K562 (cell line): ENCODE measurements around the gene DDX5. TPM values are rescaled to one million over a fixed set of nuclear protein-coding genes. Genes with fewer than 3 reads are reported as not detected.
A peak's percentile ranks its signal among the peaks of the same experiment; 100 is the strongest.

Experiments
- ATAC-seq: fragments of 200-7000 bp; cut with Tn5 transposase; 3 replicates; pipeline ENCODE4 v1.9.1; 2020; ENCODE audit warnings: moderate library complexity
- BruUV-seq: library from RNA; stranded (reverse); fragments of 400-500 nt; replicated peaks from 2 replicates; lab custom pipeline; 2021; lab: Mats Ljungman, UMichigan
- CTCF ChIA-PET: fragments of 300-600 bp; formaldehyde crosslinking; extraction: SDS; loops from one replicate; lab custom pipeline; 2021; ENCODE audit warnings: low intra/inter-chr PET ratio; lab: Yijun Ruan, JAX
- POLR2A ChIA-PET: fragments of 300-600, 350-650 bp; sonication (Branson Sonifier 250); formaldehyde crosslinking; extraction: SDS; loops from one replicate; lab custom pipeline; 2021; ENCODE audit warnings: antibody characterized with exemption, inconsistent platforms; lab: Yijun Ruan, JAX
- DNase-seq, 4 experiments: peaks; one replicate each; pipeline versions ENCODE4 v3.0.0 to v3.0.0-alpha.2; 2011 to 2018; ENCODE audit warnings: low spot score in 3 of 4, mixed read lengths in 3 of 4; ENCODE audit errors: extremely low read depth in 1 of 4
- FAIRE-seq: peaks from 2 replicates; lab custom pipeline; 2011; peaks lifted over from hg19 to GRCh38; lab: Jason Lieb, UNC
- H2AFZ ChIP-seq: 2 replicates; pipeline ENCODE4 v1.6.0; 2011; ENCODE audit warnings: low read depth, low read length, control low read depth, inconsistent platforms
- H3K27ac ChIP-seq: fragments of 200-600 bp; 3 replicates; pipeline ENCODE4 v1.8.0; 2011; ENCODE audit warnings: low read depth, mild to moderate bottlenecking, control low read depth, inconsistent platforms, low read length, moderate library complexity, mixed read lengths; ENCODE audit errors: extremely low read depth
- H3K27me3 ChIP-seq, 2 experiments: fragments of 300-600 bp in 1 of 2; 2 replicates in 1 of 2; 3 replicates in 1 of 2; pipeline versions ENCODE4 v1.6.0 to v1.8.0; 2011; ENCODE audit warnings: inconsistent platforms in 2 of 2, low read length in 2 of 2, mild to moderate bottlenecking in 1 of 2, mixed read lengths in 1 of 2, moderate library complexity in 1 of 2; ENCODE audit not compliant: control insufficient read depth in 2 of 2, insufficient read depth in 2 of 2
- H3K36me3 ChIP-seq: fragments of 300-600 bp; 3 replicates; pipeline ENCODE4 v1.8.0; 2011; ENCODE audit warnings: mild to moderate bottlenecking, low read length, inconsistent platforms; ENCODE audit not compliant: control insufficient read depth, insufficient read depth
- H3K4me1 ChIP-seq, 2 experiments: fragments of 200-600 bp in 1 of 2; replicated peaks in 1 of 2; 2 replicates in 1 of 2; 3 replicates in 1 of 2; pipeline versions ENCODE4 v1.5.1 to v1.8.0; 2011; ENCODE audit warnings: inconsistent platforms in 2 of 2, low read length in 2 of 2, mild to moderate bottlenecking in 1 of 2, mixed read lengths in 1 of 2, moderate library complexity in 1 of 2; ENCODE audit not compliant: control insufficient read depth in 2 of 2, insufficient read depth in 2 of 2
- H3K4me2 ChIP-seq: 2 replicates; pipeline ENCODE4 v1.6.1; 2011; ENCODE audit warnings: low read length, control low read depth, inconsistent platforms, mixed read lengths; ENCODE audit not compliant: insufficient read depth
- H3K4me3 ChIP-seq: fragments of 200-600 bp; sonication (generic), shearing (Covaris generic); 2 replicates; pipeline ENCODE4 v1.5.1; 2016; ENCODE audit warnings: control low read depth, inconsistent platforms
- H3K79me2 ChIP-seq: fragments of 200-600 bp; 3 replicates; pipeline ENCODE4 v1.8.0; 2011; ENCODE audit warnings: low read length, inconsistent platforms; ENCODE audit not compliant: control insufficient read depth, insufficient read depth
- H3K9ac ChIP-seq, 2 experiments: 2 replicates each; pipeline versions ENCODE4 v1.6.0 to v1.6.1; 2011; ENCODE audit warnings: low read depth in 2 of 2, low read length in 2 of 2, control low read depth in 1 of 2, inconsistent platforms in 1 of 2, mild to moderate bottlenecking in 1 of 2, mixed read lengths in 1 of 2; ENCODE audit not compliant: insufficient read depth in 1 of 2
- H3K9me1 ChIP-seq: one replicate; pipeline ENCODE4 v1.6.0; 2011; ENCODE audit warnings: inconsistent platforms, mild to moderate bottlenecking, low read length, moderate library complexity; ENCODE audit not compliant: control insufficient read depth, insufficient read depth
- H3K9me3 ChIP-seq: replicated peaks from 2 replicates; pipeline ENCODE4 v1.5.1; 2011; ENCODE audit warnings: low read depth, low read length, inconsistent platforms; ENCODE audit not compliant: control insufficient read depth, insufficient read depth
- H4K20me1 ChIP-seq: replicated peaks from 2 replicates; pipeline ENCODE4 v1.6.1; 2011; ENCODE audit warnings: low read length, inconsistent platforms, mixed read lengths; ENCODE audit not compliant: control insufficient read depth, insufficient read depth
- ARID3A ChIP-seq: IDR thresholded peaks from 2 replicates; pipeline ENCODE4 v1.6.1; 2012; ENCODE audit warnings: low read depth, low read length, improper control_type of control experiment, borderline replicate concordance
- ATF7 ChIP-seq: fragments of 450-650 bp; IDR thresholded peaks from 2 replicates; pipeline ENCODE4 v1.7.1; 2014; ENCODE audit warnings: mild to moderate bottlenecking, moderate library complexity
- C11orf30 ChIP-seq: fragments of 450-650 bp; IDR thresholded peaks from 2 replicates; pipeline ENCODE4 v1.6.1; 2016; ENCODE audit warnings: low read depth, mild to moderate bottlenecking
- CBFA2T2 ChIP-seq: fragments of 450-650 bp; conservative IDR thresholded peaks from 2 replicates; pipeline ENCODE4 v1.6.1; 2017; ENCODE audit warnings: mild to moderate bottlenecking
- CBX3 ChIP-seq, 2 experiments: IDR thresholded peaks; 1 replicate in 1 of 2; 2 replicates in 1 of 2; pipeline ENCODE4 v1.6.1; 2012; ENCODE audit warnings: inconsistent platforms in 2 of 2, low read length in 2 of 2, borderline replicate concordance in 1 of 2, control low read depth in 1 of 2
- CC2D1A ChIP-seq: fragments of 450-650 bp; IDR thresholded peaks from 2 replicates; pipeline ENCODE4 v1.6.1; 2017; ENCODE audit warnings: mild to moderate bottlenecking
- GABPA ChIP-seq: fragments of 200-800 bp; sonication (Bioruptor generic); conservative IDR thresholded peaks from 2 replicates; pipeline ENCODE4 v1.6.1; 2016; ENCODE audit warnings: low read depth, missing genetic modification characterization, missing compliant biosample characterization
- GATA2 ChIP-seq: sonication (generic); formaldehyde crosslinking; IDR thresholded peaks from 2 replicates; pipeline ENCODE4 v1.4.0; 2020; ENCODE audit warnings: mild to moderate bottlenecking, missing genetic modification reagents
- HDAC1 ChIP-seq, 2 experiments: fragments of 450-650 bp; IDR thresholded peaks; 2 replicates each; pipeline ENCODE4 v1.6.1; 2016 to 2017; ENCODE audit warnings: inconsistent platforms in 1 of 2, mild to moderate bottlenecking in 1 of 2, moderate library complexity in 1 of 2
- HDAC3 ChIP-seq: fragments of 450-650 bp; IDR thresholded peaks from 2 replicates; pipeline ENCODE4 v1.6.1; 2018; ENCODE audit warnings: borderline replicate concordance, mild to moderate bottlenecking, moderate library complexity; ENCODE audit not compliant: partially characterized antibody
- MAZ ChIP-seq, 2 experiments: fragments of 450-650 bp in 1 of 2; sonication (generic) in 1 of 2; formaldehyde crosslinking; IDR thresholded peaks in 1 of 2; conservative IDR thresholded peaks in 1 of 2; 2 replicates each; pipeline versions ENCODE4 v1.4.0 to v1.5.0; 2020; ENCODE audit warnings: mild to moderate bottlenecking in 1 of 2, missing genetic modification reagents in 1 of 2
- PHB2 ChIP-seq: fragments of 450-650 bp; IDR thresholded peaks from 2 replicates; pipeline ENCODE4 v1.6.1; 2017; ENCODE audit warnings: low read depth
- TARDBP ChIP-seq: fragments of 450-650 bp; IDR thresholded peaks from 2 replicates; pipeline ENCODE4 v1.6.1; 2016
- TEAD1 ChIP-seq, 2 experiments: fragments of 450-650 bp in 1 of 2; sonication (generic) in 1 of 2; formaldehyde crosslinking; IDR thresholded peaks; 2 replicates each; pipeline versions ENCODE4 v1.4.0 to v1.8.0; 2020 to 2022; ENCODE audit warnings: mild to moderate bottlenecking in 2 of 2, missing genetic modification reagents in 1 of 2
- ZBTB12 ChIP-seq: fragments of 250-450 bp; sonication (Bioruptor Pico); IDR thresholded peaks from 2 replicates; pipeline ENCODE4 v1.4.0; 2020
- WGBS: fragments of 100-300 bp; shearing (Covaris generic); methylation state at CpG from one replicate; pipeline ENCODE4 v1.1.6; 2016; ENCODE audit warnings: low coverage, mixed read lengths; ENCODE audit not compliant: insufficient coverage; ENCODE audit errors: missing lambda C conversion rate; 5-methylcytosine and 5-hydroxymethylcytosine counted together
- in situ Hi-C: fragments of 300-500 bp; cut with MboI; formaldehyde crosslinking; loops from 4 replicates; pipeline ENCODE4 v1.15.0; 2018; ENCODE audit warnings: inconsistent platforms, mixed read lengths
- intact Hi-C: fragments of 100-400 bp; cut with micrococcal nuclease; formaldehyde crosslinking; loops from 2 replicates; pipeline ENCODE4 v1.14.2; 2022
- polyA plus RNA-seq, 8 experiments: library from polyadenylated mRNA; depleted of rRNA in 4 of 8; stranded (reverse) in 5 of 8; unstranded in 3 of 8; fragments of >200 nt; fragmentation: Nextera tagmentation in 2 of 8; fragmentation: Illumina TruSeq in 1 of 8; extraction: Ambion mirVana in 2 of 8; extraction: Trizol in 1 of 8; gene quantifications; 2 replicates each; pipeline versions ENCODE4 v1.2.1 to v1.2.3, GENCODE V29; 2011 to 2014; ENCODE audit warnings: inconsistent platforms in 1 of 8, missing spikeins in 1 of 8
- total RNA-seq, 7 experiments: library from RNA; depleted of rRNA in 6 of 7; stranded (reverse); fragments of >200 nt in 6 of 7; fragmentation: Illumina TruSeq in 2 of 7; extraction: Trizol in 2 of 7; gene quantifications; 2 replicates each; pipeline versions ENCODE4 v1.2.1 to v1.2.3, GENCODE V29; 2011 to 2021; ENCODE audit warnings: low replicate concordance in 1 of 7

Gene DDX5
- total and polyA plus RNA-seq, 9 of the 15 experiments (the other 6 are each of a cell fraction or from before 2014, with no cell fraction given) = 306 to 1,639 (median 604) TPM

GRCh38 chr17:64537488-64537887 is 31.4 kb upstream of the DDX5 start:
- Histone ChIP-seq H3K4me3 (no peak overlapping the region), H3K9me3 (no peaks in the 10 kb centered on the region), H3K36me3 (peaks cover 79% of the 10 kb centered on the region), H3K9me1 (no peaks in the 10 kb centered on the region), H4K20me1 (no peaks in the 10 kb centered on the region), H2AFZ (no peak overlapping the region), H3K9ac (no peak overlapping the region), H3K27ac (peak overlapping the region; percentile 67; the same call in 2 of the 3 replicates), H3K27me3 (no peaks in the 10 kb centered on the region), H3K4me1 (peaks cover 0 to 19% of the 10 kb centered on the region in 2 experiments; a peak in 3 of 5 replicates), H3K79me2 (no peaks in the 10 kb centered on the region), H3K4me2 (no peak overlapping the region)
- 3% methylated on average over 5 of the region's 5 CpGs for WGBS
- FAIRE-seq (peak; percentile 96), DNase-seq (peak; percentile 48 to 87 (median 63)), ATAC-seq (peak; percentile 90)
- no TSS peak for BruUV-seq
- intact Hi-C loops (loop anchor here (10.0 kb wide), 1 partner anchor 107 kb away; no protein-coding TSS in a partner anchor), in situ Hi-C loops (no loop called here)
- ChIA-PET POLR2A (interaction anchor here (0.5 to 2.7 kb wide), 14 partner anchors 8 to 1968 kb away, joined by 3 to 15 read pairs (median 3); partner anchors contain the start of genes CEP95 and DDX5), CTCF (no interaction called here)
- TF ChIP-seq ZBTB12 (no peak), ATF7 (peak; percentile 87), ARID3A (peak; percentile 96), GABPA (tag) (peak; percentile 35; the same call in 1 of the 2 replicates), CBFA2T2 (peak; percentile 86), C11orf30 (peak; percentile 12; the same call in 1 of the 2 replicates), PHB2 (peak; percentile 47; the same call in 1 of the 2 replicates), MAZ (CRISPR knock-in tag; conservative IDR thresholded peaks at IDR 0.05 in 1 of 2, IDR thresholded peaks at IDR 0.05 in 1 of 2) (no peak), CBX3 (IDR thresholded peaks at IDR 0.05; ENCODE audit: borderline replicate concordance in 1 of 2, low read length in 2 of 2) (peak in 1 of 2 experiments; percentile 32; a peak in 1 of 3 replicates), HDAC1 (IDR thresholded peaks at IDR 0.05) (peak in 1 of 2 experiments; percentile 76; a peak in 2 of 4 replicates), GATA2 (CRISPR knock-in tag) (peak; percentile 78; the same call in 1 of the 2 replicates), TEAD1 (CRISPR knock-in tag; IDR thresholded peaks at IDR 0.05) (no peak), HDAC3 (peak; percentile 72), CC2D1A (peak; percentile 85; the same call in 1 of the 2 replicates), TARDBP (no peak)
